Hippocampal formation (tissue), 2 donors: ENCODE measurements around the gene ANO1.

Experiments used
- DNase-seq, 2 donors: peaks; one replicate each; lab custom pipeline; 2025; lab: John Stamatoyannopoulos, UW

The ANO1 gene

GRCh38 chr11:70095541-70096252, 17.6 kb downstream of the ANO1 start:
- no peak for DNase-seq

- DNase-seq: no peak
These were observed 19.9 kb downstream of the ANO1 start for GRCh38 chr11:70097783-70098563.

- no peak for DNase-seq
These were observed 20.8 kb downstream of the ANO1 start for GRCh38 chr11:70098936-70099335.

GRCh38 chr11:70099578-70100279, 21.6 kb downstream of the ANO1 start:
- DNase-seq: no peak

GRCh38 chr11:70100280-70100603, 22.1 kb downstream of the ANO1 start:
- no peak for DNase-seq

- no peak for DNase-seq
These were observed 22.7 kb downstream of the ANO1 start for GRCh38 chr11:70100791-70101190.

- no peak for DNase-seq
These were observed 25.3 kb downstream of the ANO1 start for GRCh38 chr11:70103256-70103975.

GRCh38 chr11:70104419-70104818, 26.3 kb downstream of the ANO1 start:
- no peak for DNase-seq

- DNase-seq: no peak
These were observed 26.8 kb downstream of the ANO1 start for GRCh38 chr11:70104961-70105360.

GRCh38 chr11:70105369-70105754, 27.2 kb downstream of the ANO1 start:
- DNase-seq: no peak

- no peak for DNase-seq
These were observed 27.8 kb downstream of the ANO1 start for GRCh38 chr11:70105755-70106571.

GRCh38 chr11:70106757-70107156, 28.6 kb downstream of the ANO1 start:
- no peak for DNase-seq

GRCh38 chr11:70107191-70107590, 29.1 kb downstream of the ANO1 start:
- DNase-seq: no peak

- DNase-seq: no peak
These were observed 29.6 kb downstream of the ANO1 start for GRCh38 chr11:70107756-70108155.

GRCh38 chr11:70108250-70108649, 30.1 kb downstream of the ANO1 start:
- DNase-seq: no peak

GRCh38 chr11:70109006-70109405, 30.9 kb downstream of the ANO1 start:
- no peak for DNase-seq

- DNase-seq: no peak
These were observed 31.8 kb downstream of the ANO1 start for GRCh38 chr11:70109903-70110302.

- DNase-seq: no peak
These were observed 32.5 kb downstream of the ANO1 start for GRCh38 chr11:70110538-70111055.

- no peak for DNase-seq
These were observed 33.3 kb downstream of the ANO1 start for GRCh38 chr11:70111269-70112016.

- no peak for DNase-seq
These were observed 33.9 kb downstream of the ANO1 start for GRCh38 chr11:70112017-70112434.
